HG03575 (cell line): ENCODE data around the gene BASP1.

Source experiments
- ATAC-seq: cut with Tn5 transposase; IDR thresholded peaks from one replicate; pipeline ENCODE4 v1.9.1; 2021; ENCODE audit not compliant: unreplicated experiment, insufficient number of reproducible peaks, low FRiP score; ENCODE audit errors: extremely low read depth

Gene BASP1

GRCh38 chr5:17276445-17276844 lies 59.0 kb downstream of the BASP1 start:
- peak; percentile 59 for ATAC-seq

- no peak for ATAC-seq
These were observed 60.5 kb downstream of the BASP1 start for GRCh38 chr5:17277907-17278306.

DNA sequence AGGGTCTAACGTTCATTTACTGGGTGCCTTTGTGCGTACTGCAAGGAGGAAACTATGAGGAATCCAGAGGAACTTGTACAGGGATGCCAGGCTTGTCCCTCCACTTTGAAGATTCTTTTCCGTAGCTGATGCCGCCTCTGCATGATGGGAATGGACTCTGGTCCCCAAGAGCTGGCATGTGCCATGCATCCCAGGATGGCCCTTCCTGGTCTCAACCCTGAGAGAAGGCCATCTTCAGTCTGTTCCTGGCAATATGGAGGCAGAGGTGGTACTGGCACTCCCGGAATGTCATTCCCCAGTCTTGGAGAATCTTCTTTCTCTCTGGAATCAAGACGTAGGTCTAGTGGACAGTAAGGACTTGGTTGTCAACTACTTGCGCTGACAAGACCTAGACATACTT lies 61.5 kb downstream of the BASP1 start:
- no peak for ATAC-seq

DNA sequence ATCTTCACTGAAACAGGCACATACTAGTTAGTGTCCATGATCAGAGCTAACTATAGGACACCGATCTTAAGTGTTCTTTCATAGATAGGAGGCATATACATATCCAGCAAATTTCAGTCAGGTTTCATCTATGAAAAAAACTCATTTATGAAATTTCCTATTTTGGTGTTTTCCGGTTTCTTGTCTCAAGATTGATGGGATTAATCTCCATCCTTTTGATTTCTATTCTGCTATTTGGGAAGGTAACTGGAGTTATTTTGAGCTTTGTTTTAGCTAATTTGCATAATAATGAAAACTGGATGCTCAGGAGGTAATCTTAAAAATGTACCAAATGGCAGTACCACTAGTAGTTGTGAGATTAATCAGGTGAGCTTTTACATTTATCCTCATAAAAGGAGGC lies 62.1 kb downstream of the BASP1 start:
- no peak for ATAC-seq

DNA sequence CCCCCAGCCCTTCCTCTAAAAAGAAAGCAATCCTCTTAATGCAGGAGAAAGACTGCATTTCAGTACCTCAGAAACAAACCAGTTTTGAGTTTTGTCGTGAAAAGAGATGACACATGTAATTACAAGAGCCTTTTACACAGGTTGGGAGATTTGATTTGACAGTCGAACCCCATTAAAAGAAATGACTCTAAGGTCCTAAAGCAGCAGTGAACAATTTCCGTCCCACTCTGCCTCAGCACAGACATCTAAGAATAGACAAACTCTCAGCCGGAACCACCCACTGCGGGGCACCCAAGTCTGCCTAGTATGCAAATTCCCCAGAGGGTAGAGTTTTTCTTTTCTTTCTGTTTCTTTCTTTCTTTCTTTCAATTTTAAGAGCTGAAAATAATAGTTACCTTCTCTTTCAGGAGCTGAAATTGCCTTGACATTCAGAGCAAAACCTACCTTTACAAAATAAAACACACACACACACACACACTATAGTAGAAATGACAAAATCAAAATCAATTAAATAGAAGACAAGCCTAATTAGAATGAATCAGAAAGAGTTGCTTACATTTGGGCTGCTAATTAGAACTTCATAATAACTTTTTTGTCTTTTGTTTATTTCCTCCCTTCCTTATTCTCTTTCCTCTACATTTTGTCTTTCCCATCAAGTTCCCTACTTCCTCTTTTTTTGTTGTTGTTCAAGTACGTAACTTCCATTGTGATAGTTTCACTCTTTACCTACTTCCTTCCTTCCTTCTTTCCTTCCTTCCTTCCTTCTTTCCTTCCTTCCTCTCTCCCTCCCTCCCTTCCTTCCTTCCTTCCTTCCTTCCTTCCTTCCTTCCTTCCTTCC lies 65.1 kb downstream of the BASP1 start:
- peak; percentile 96 for ATAC-seq

DNA sequence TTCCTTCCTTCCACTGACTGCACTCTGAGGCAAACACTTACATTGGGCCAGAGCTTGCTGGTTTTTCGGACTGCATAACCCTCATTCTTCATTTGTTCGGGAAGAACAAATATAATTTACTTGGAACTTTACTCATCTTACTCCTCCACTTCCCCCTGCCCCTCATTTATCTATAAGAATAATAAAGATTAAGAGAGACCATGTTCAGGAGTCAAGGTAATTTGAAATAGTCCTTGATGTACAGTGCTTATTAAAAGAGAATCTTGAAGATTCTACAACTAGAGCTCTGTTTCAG lies 65.6 kb downstream of the BASP1 start:
- no peak for ATAC-seq

- no peak for ATAC-seq
These were observed 70.2 kb downstream of the BASP1 start for GRCh38 chr5:17287501-17288155.

DNA sequence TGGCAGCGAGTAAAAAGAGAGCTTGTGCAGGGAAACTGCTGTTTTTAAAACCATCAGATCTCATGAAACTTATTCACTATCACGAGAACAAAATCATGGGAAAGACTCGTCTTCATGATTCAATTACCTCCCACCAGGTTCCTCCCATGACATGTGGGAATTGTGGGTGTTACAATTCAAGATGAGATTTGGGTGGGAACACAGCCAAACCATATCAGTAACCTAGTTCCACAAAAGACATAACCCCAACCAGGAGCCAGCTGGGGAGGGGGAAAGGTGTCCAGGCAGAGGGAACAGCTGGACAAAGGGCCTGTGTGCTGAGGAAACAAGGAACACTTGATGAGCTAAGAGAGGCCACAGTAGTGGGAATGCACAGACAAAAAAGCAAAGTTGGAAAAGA lies 71.1 kb downstream of the BASP1 start:
- no peak for ATAC-seq

DNA sequence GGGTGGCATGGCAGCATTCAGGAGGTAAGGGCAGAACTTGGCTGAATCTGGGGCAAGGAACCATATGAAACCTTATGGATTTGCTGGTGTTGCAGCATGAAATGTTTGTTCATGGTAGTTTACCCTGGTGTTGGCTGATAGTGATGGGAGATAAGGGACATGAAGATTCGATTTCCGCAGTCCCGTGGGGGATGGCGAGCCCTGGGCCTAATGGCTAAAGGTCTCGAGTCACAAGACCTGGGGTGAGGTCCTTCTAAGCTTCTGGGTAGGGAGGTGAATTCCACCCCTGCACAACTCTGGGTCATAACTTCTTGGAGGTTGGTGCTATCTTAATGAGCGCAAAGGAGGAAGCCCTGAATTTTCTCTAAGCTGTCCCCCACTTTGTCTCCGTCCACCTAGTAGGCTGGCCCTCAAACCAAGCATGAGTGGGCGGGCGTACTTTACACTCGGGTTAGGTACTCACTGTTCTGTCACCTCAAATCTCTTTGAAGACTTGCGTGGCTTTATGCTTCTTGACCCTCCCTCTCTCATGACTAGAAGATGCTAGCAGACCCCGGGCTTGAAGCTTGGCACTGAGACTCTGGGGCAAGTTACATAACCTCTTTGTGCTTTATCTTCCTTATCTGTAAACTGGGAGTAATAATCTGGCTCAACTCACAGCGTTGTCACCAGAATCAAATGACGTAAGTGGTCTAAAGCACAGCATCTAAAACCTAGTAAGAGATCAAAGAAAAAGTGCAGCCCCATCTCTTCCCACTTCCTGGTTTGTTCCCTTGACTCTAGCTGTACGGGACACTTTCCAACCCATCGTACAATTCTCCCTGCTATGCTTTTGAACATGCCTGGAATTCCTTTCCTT lies 72.5 kb downstream of the BASP1 start:
- ATAC-seq = no peak

DNA sequence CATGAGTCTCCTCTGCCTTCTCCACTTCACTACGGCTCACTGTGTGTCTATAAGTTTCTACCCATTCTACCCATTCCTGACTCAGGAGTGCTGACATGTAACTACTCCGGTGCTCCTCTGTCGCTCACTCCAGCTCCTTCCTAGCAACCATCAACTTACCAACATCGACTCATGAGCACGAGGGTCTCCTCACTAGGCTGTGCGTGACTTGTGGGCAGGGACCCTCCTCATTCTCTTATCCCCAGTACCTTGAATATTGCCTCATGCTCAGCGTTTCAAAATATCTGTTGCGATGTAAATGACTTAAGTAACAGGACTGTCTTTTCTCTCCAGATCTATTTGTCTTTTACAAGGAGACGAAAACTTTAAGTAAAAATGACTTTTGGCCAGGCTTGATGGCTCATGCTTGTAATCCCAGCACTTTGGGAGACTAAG lies 73.1 kb downstream of the BASP1 start:
- ATAC-seq = no peak

- no peak for ATAC-seq
These were observed 75.1 kb downstream of the BASP1 start for GRCh38 chr5:17292434-17293015.

GRCh38 chr5:17294639-17295311 lies 77.3 kb downstream of the BASP1 start:
- no peak for ATAC-seq

- no peak for ATAC-seq
These were observed 78.2 kb downstream of the BASP1 start for GRCh38 chr5:17295671-17296070.

- ATAC-seq = no peak
These were observed 84.7 kb downstream of the BASP1 start for GRCh38 chr5:17302106-17302505.

DNA sequence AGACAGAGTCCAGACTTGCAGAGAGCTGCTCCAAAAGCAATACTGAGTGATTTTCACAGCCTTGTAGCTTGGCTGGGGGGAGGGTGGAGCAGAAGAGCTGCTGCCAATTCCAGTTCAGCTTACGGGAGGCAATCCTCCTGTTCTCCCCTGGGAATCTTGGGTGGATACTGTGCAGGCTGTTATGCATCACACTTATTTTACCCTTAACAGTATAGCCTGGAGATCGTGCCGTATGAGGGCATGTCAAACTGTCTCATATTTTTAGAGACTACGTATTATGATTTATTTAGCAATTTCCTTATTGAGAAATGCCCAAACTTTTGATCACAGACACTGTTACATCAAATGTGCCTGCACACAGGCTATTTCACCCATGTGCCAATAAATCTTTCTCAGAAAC lies 85.2 kb downstream of the BASP1 start:
- ATAC-seq = no peak

DNA sequence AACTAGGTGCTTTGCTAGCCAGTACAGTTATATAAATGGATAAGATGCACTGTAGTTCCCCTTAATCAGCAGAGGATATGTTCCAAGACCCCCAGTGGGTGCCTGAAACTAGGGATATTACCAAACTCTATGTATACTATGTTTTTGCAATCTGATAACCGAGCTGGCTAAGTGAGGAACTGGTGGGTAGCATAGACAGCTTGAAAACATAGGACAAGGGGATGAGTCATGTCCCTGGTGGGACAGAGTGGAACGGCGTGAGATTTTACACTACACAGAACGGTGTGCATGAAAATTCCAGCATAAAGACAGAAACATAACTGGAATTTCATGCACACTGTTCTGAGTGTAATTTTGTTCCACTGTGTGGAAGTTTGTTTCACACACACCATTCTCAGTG lies 86.9 kb downstream of the BASP1 start:
- ATAC-seq = no peak

GRCh38 chr5:17305017-17305416 lies 87.6 kb downstream of the BASP1 start:
- ATAC-seq = no peak

DNA sequence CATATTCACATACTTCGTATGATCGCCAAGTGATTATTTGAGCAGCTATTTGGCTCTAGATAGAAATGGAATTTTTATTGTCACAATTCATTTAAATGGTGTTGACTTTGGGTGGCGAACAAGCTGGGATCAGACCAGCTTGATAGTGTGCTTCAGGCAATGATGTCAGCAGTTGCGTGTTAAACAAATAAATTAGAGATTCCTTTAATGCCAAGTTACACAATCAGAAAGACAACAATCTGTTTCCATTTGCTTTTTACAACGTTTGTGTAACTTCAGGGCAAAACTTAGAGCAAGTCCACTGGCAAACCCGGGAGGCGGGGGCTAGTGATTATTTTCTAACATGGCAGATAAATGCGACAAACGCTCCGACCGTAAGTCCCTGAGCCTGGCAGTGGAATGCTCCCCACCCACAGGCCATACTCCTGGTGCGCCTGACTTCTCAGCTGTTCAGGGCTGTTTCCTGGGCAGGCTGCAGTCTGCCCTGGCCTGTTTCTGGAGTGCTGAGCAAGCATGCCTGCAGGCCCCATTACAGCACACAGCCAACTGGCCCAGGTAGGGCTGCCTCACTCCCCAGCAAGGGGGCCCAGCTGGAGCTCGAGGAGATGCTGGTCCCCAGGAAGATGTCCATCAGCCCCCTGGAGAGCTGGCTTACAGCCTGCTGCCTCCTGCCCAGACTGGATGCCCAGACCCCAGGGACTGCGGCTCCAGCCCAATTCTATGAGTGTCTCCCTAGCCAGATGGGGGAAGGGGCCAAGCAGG lies 88.7 kb downstream of the BASP1 start:
- ATAC-seq = no peak
